ENCODE results near the gene ATP5F1D. TPM values are rescaled to one million over a fixed set of nuclear protein-coding genes. Genes with fewer than 3 reads are reported as not detected.

ATP5F1D gene
- total RNA-seq, 1 experiment from 2014 or later: 179 TPM

DNA sequence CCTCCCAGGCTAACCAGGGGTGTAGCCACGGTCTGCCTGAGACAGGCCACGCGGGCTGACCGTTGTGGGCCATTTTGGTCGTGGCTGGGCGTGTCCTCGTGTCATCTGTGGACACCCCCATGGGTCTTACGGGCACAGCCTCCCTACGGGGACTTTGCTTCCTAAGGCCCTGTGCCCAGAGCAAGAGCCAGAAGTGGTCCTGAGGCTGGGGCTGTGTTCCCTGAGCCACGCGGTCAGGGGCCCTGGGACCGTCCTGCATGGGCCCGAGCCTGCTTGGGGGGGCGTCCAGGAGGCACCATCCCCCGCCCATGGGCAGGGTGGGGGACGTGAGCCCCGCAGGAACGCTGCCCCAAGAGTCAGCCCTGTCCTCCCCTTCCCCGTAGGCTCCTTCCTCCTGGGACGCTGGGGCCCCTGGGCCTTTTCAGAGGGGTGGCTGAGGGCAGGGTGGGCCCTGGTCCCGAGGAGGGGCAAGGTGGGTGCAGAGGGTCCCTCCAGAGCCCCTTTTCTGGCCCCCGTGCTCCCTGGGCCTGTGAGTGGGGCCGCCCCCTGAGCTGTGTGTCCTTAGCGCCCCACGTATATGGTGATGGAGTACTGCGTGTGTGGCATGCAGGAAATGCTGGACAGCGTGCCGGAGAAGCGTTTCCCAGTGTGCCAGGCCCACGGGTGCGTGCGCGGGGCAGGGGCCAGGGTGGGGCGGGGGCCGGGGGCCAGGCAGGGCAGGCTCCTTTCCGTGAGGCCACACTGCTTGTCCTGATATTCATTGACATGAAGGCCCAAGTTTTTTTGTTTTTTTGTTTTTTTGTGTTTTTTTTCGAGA is 22.6 kb upstream of the ATP5F1D start:
- WGBS (ENCODE audit: extremely low coverage, insufficient read length, low lambda C conversion rate): no CpG with 5 or more reads among the region's 37 CpGs
- H4K8ac ChIP-seq (replicated peaks; ENCODE audit: insufficient read length, low read depth, low read length): no peak overlapping the region
- no peak for DNase-seq
- H3K79me1 ChIP-seq (ENCODE audit: insufficient read depth, low read depth, low read length, poor library complexity, severe bottlenecking): peaks cover 4% of the 10 kb centered on the region
- H2BK15ac ChIP-seq (ENCODE audit: low read depth, low read length): no peak overlapping the region
- no peak overlapping the region for H3K4me2 ChIP-seq (ENCODE audit: insufficient read depth, insufficient read length, low read length)
- H3K27ac ChIP-seq (ENCODE audit: insufficient read length, low read depth, low read length): no peak overlapping the region
- H4K91ac ChIP-seq (ENCODE audit: insufficient read length, low read depth, low read length): no peak overlapping the region
- H3K79me2 ChIP-seq (ENCODE audit: insufficient read depth, low read length): peaks cover 10% of the 10 kb centered on the region; the same call in 1 of the 2 replicates
- H3K23ac ChIP-seq (ENCODE audit: insufficient read length, low read depth, low read length): no peak overlapping the region
- no peak overlapping the region for H3K4me3 Mint-ChIP-seq
- no peak overlapping the region for H4K5ac ChIP-seq (ENCODE audit: insufficient read length, low read depth, low read length)
- H2BK20ac ChIP-seq (ENCODE audit: low read depth, low read length, poor library complexity, severe bottlenecking): no peak overlapping the region
- no peak overlapping the region for H2BK12ac ChIP-seq (ENCODE audit: insufficient read length, low read depth, low read length)
- H4K20me1 ChIP-seq (ENCODE audit: control insufficient read depth, insufficient read depth, insufficient read length): no peaks in the 10 kb centered on the region
- H3K27me3 Mint-ChIP-seq (ENCODE audit: low read depth): no peaks in the 10 kb centered on the region
- no peak overlapping the region for H2AK5ac ChIP-seq (ENCODE audit: insufficient read length, low read length)
- H2BK120ac ChIP-seq (ENCODE audit: low read depth, low read length, poor library complexity, severe bottlenecking): no peak overlapping the region
- no peak overlapping the region for H3K18ac ChIP-seq (ENCODE audit: insufficient read length, low read depth, low read length)
- H3K36me3 Mint-ChIP-seq (ENCODE audit: insufficient read depth in 1 of 3, low read depth in 3 of 3): peaks cover 2 to 9% (median 8%) of the 10 kb centered on the region in 3 experiments; a peak in 5 of 7 replicates
- no peak overlapping the region for H3K9ac ChIP-seq (ENCODE audit: extremely low read depth, insufficient read length, low read length)
- H3K23me2 ChIP-seq (ENCODE audit: insufficient read length, low read depth, low read length, poor library complexity, severe bottlenecking): no peaks in the 10 kb centered on the region
- no peaks in the 10 kb centered on the region for H3K4me1 ChIP-seq (ENCODE audit: insufficient read depth, low read length)
- H3K4me1 Mint-ChIP-seq: peaks cover 8 to 25% of the 10 kb centered on the region in 2 experiments; a peak in 3 of 4 replicates
- H3K27ac Mint-ChIP-seq: no peak overlapping the region
- H3T11ph ChIP-seq (ENCODE audit: low read length): no peak overlapping the region
- H3K9me3 ChIP-seq (ENCODE audit: control insufficient read depth, low read depth, low read length): no peaks in the 10 kb centered on the region
- no peaks in the 10 kb centered on the region for H3K9me3 Mint-ChIP-seq
- H3K14ac ChIP-seq (ENCODE audit: insufficient read depth, low read length): no peak overlapping the region
- H2BK5ac ChIP-seq (ENCODE audit: insufficient read length, low read length): no peak overlapping the region
- no peak overlapping the region for H2AFZ ChIP-seq (ENCODE audit: low read length)
- TF ChIP-seq, protein P1, sequence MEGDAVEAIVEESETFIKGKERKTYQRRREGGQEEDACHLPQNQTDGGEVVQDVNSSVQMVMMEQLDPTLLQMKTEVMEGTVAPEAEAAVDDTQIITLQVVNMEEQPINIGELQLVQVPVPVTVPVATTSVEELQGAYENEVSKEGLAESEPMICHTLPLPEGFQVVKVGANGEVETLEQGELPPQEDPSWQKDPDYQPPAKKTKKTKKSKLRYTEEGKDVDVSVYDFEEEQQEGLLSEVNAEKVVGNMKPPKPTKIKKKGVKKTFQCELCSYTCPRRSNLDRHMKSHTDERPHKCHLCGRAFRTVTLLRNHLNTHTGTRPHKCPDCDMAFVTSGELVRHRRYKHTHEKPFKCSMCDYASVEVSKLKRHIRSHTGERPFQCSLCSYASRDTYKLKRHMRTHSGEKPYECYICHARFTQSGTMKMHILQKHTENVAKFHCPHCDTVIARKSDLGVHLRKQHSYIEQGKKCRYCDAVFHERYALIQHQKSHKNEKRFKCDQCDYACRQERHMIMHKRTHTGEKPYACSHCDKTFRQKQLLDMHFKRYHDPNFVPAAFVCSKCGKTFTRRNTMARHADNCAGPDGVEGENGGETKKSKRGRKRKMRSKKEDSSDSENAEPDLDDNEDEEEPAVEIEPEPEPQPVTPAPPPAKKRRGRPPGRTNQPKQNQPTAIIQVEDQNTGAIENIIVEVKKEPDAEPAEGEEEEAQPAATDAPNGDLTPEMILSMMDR (conservative IDR thresholded peaks at IDR 0.05): no peak
- no peak overlapping the region for H3K4ac ChIP-seq (ENCODE audit: low read depth, low read length)
- H3K56ac ChIP-seq (ENCODE audit: insufficient read length, low read depth, low read length): no peak overlapping the region
- no peaks in the 10 kb centered on the region for H3K27me3 ChIP-seq (ENCODE audit: insufficient read depth, low read length)

Data from H9 (cell line).